Tibial nerve (tissue), 4 donors: ENCODE data around the gene XIRP1. TPM values are rescaled to one million over a fixed set of nuclear protein-coding genes. Genes with fewer than 3 reads are reported as not detected.

ENCODE experiments used
- DNase-seq, 2 donors: peaks; one replicate each; pipeline ENCODE4 v3.0.0-alpha.2; 2019; ENCODE audit warnings: low spot score in 2 of 2
- H3K27ac ChIP-seq, 4 donors: fragments of 200-600 bp; sonication (generic) in 3 of 4; one replicate each; pipeline ENCODE4 v1.5.1; 2017 to 2019; ENCODE audit warnings: mild to moderate bottlenecking in 1 of 4
- H3K27me3 ChIP-seq, 2 donors: fragments of 200-600 bp; sonication (generic) in 1 of 2; one replicate each; pipeline versions ENCODE4 v1.5.1 to v1.6.0; 2017 to 2019
- H3K36me3 ChIP-seq, 3 donors: fragments of 200-600 bp; sonication (generic); one replicate each; pipeline ENCODE4 v1.5.1; 2018 to 2019
- H3K4me1 ChIP-seq, 4 donors: fragments of 200-600 bp; sonication (generic) in 3 of 4; one replicate each; pipeline ENCODE4 v1.5.1; 2017 to 2019
- H3K4me3 ChIP-seq, 4 donors: fragments of 200-600 bp; sonication (generic) in 3 of 4; one replicate each; pipeline ENCODE4 v1.5.1; 2017 to 2019; ENCODE audit warnings: mild to moderate bottlenecking in 1 of 4, moderate library complexity in 1 of 4
- H3K9me3 ChIP-seq, 4 donors: fragments of 200-600 bp; sonication (generic) in 3 of 4; one replicate each; pipeline ENCODE4 v1.5.1; 2017 to 2019
- CTCF ChIP-seq, 5 experiments: fragments of 200-600 bp in 3 of 5; fragments of 450-650 bp in 2 of 5; sonication (generic) in 3 of 5; IDR thresholded peaks; one replicate each; pipeline ENCODE4 v1.5.1; 2016 to 2019; ENCODE audit warnings: antibody characterized with exemption in 5 of 5, mild to moderate bottlenecking in 3 of 5, moderate library complexity in 2 of 5
- EP300 ChIP-seq, 2 donors: sonication (generic); formaldehyde crosslinking; IDR thresholded peaks; one replicate each; pipeline ENCODE4 v1.6.1; 2017; ENCODE audit warnings: antibody characterized with exemption in 2 of 2, mild to moderate bottlenecking in 1 of 2
- POLR2A ChIP-seq, 2 donors: fragments of 450-650 bp; IDR thresholded peaks; one replicate each; pipeline ENCODE4 v1.6.1; 2017; ENCODE audit warnings: antibody characterized with exemption in 2 of 2, mild to moderate bottlenecking in 2 of 2, moderate library complexity in 2 of 2
- WGBS, 2 donors: methylation state at CpG; one replicate each; pipeline ENCODE4 v1.1.5; 2018; 5-methylcytosine and 5-hydroxymethylcytosine counted together
- total RNA-seq, 4 donors: library from RNA; depleted of rRNA; stranded (reverse); fragments of >200 nt; gene quantifications; one replicate each; pipeline ENCODE4 v1.1.0, GENCODE V29; 2016

XIRP1 gene
- total RNA-seq, 4 donors from 2014 or later = not detected

- Histone ChIP-seq H3K4me3 (no peak overlapping the region), H3K4me1 (no peaks in the 10 kb centered on the region), H3K36me3 (no peaks in the 10 kb centered on the region), H3K9me3 (peaks cover 0 to 10% (median 0%) of the 10 kb centered on the region in 4 donors), H3K27me3 (no peaks in the 10 kb centered on the region), H3K27ac (no peak overlapping the region)
- no peak for TF ChIP-seq EP300 (IDR thresholded peaks at IDR 0.05)
- TF ChIP-seq CTCF (IDR thresholded peaks at IDR 0.05) = no peak
- TF ChIP-seq POLR2A (IDR thresholded peaks at IDR 0.05) = no peak
- no peak for DNase-seq
- WGBS, 2 donors = 50 to 83% methylated on average over 2 of the region's 2 CpGs
Measured at GRCh38 chr3:39205131-39205530, 12.7 kb upstream of the XIRP1 start.

- Histone ChIP-seq H3K36me3 (no peaks in the 10 kb centered on the region), H3K4me3 (no peak overlapping the region), H3K4me1 (no peaks in the 10 kb centered on the region), H3K27me3 (no peaks in the 10 kb centered on the region), H3K27ac (no peak overlapping the region), H3K9me3 (peaks cover 0 to 5% (median 0%) of the 10 kb centered on the region in 4 donors)
- 87 to 89% methylated on average over 5 of the region's 5 CpGs for WGBS, 2 donors
- no peak for TF ChIP-seq EP300 (IDR thresholded peaks at IDR 0.05)
- no peak for TF ChIP-seq POLR2A (IDR thresholded peaks at IDR 0.05)
- no peak for TF ChIP-seq CTCF (IDR thresholded peaks at IDR 0.05)
- DNase-seq = no peak
Measured at GRCh38 chr3:39203860-39204259, 11.5 kb upstream of the XIRP1 start.

- WGBS, 2 donors = 72 to 74% methylated on average over 4 of the region's 4 CpGs
- Histone ChIP-seq H3K9me3 (peaks cover 0 to 5% (median 0%) of the 10 kb centered on the region in 4 donors), H3K4me1 (no peaks in the 10 kb centered on the region), H3K36me3 (no peaks in the 10 kb centered on the region), H3K27ac (no peak overlapping the region), H3K4me3 (no peak overlapping the region), H3K27me3 (no peaks in the 10 kb centered on the region)
- DNase-seq = no peak
- no peak for TF ChIP-seq EP300 (IDR thresholded peaks at IDR 0.05)
- TF ChIP-seq CTCF (IDR thresholded peaks at IDR 0.05) = no peak
- no peak for TF ChIP-seq POLR2A (IDR thresholded peaks at IDR 0.05)
Measured at GRCh38 chr3:39203402-39203801, 11.0 kb upstream of the XIRP1 start.

DNA sequence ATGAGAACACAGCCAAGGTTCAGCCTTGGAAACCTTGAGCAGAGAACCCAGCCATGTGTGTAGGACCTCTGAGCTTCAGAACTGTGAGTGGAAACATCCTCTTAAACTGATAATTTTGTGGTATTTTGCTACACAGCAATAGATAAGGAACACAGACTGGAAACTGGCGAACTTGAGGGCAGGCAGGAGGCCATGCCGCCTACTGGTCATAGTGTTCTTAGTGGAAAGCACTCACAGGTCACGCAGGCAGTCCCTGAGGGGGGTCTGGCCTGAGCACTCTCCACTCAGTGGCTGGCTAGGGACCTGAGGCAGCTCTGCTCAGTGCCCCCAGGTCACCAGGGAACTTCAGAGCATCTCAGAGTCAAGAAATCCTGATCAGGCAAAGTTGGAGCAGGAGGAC is 9.7 kb upstream of the XIRP1 start:
- Histone ChIP-seq H3K9me3 (peaks cover 0 to 5% (median 0%) of the 10 kb centered on the region in 4 donors), H3K4me3 (no peak overlapping the region), H3K4me1 (no peaks in the 10 kb centered on the region), H3K27ac (no peak overlapping the region), H3K36me3 (no peaks in the 10 kb centered on the region), H3K27me3 (no peaks in the 10 kb centered on the region)
- no peak for DNase-seq
- 67 to 88% methylated on average over 3 of the region's 3 CpGs for WGBS, 2 donors
- TF ChIP-seq POLR2A (IDR thresholded peaks at IDR 0.05) = no peak
- no peak for TF ChIP-seq CTCF (IDR thresholded peaks at IDR 0.05)
- TF ChIP-seq EP300 (IDR thresholded peaks at IDR 0.05) = no peak

DNA sequence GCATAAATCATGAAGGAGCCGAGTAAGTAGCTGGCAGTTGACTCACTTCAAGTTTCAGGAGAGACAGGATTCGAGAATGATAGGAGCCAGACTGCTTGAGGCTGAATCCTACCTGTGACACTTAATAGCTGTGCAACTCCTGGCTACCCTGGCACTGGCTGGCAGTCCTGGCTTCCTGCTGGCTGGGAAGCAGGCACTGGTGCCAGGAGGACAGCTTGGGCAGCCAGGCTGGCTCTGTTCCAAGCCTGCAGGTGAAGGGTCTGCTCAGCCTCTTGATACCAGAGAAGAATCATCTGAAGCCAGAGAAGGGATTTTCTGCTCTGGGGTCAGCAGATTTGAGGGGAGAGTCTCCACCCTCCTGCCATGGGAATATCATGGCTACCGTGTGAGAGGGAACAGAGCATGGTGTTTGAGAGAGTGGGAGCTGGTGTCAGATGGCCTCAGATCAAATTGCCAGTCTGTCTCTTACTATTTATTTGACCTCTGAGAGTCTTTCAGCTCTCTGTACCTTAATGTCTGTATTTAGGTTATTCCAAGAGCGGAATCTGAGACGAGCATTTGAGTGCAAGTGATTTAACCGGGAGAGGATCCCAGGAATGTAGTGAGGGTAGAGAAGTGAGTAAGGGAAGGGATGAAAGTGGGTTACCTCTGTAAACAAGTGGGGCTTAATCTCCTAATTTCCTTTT is 4.4 kb upstream of the XIRP1 start:
- Histone ChIP-seq H3K4me1 (no peaks in the 10 kb centered on the region), H3K27me3 (no peaks in the 10 kb centered on the region), H3K4me3 (no peak overlapping the region), H3K9me3 (no peaks in the 10 kb centered on the region), H3K36me3 (no peaks in the 10 kb centered on the region), H3K27ac (no peak overlapping the region)
- DNase-seq = no peak
- WGBS, 2 donors = 34 to 44% methylated on average over 6 of the region's 6 CpGs
- TF ChIP-seq POLR2A (IDR thresholded peaks at IDR 0.05) (no peak), CTCF (IDR thresholded peaks at IDR 0.05) (no peak), EP300 (IDR thresholded peaks at IDR 0.05) (no peak)
